ENCODE results near the gene PROC. TPM values are rescaled to one million over a fixed set of nuclear protein-coding genes. Genes with fewer than 3 reads are reported as not detected.
A peak's percentile ranks its signal among the peaks of the same experiment; 100 is the strongest.

PROC gene
- polyA plus RNA-seq, 1 experiment, result not detected

- no peak for DNase-seq (ENCODE audit: low read depth, low spot score)
- POLR2A ChIA-PET, result interaction anchor here (0.6 kb wide), 1 partner anchor 9 kb away, joined by 4 read pairs; no protein-coding TSS in a partner anchor
- Histone ChIP-seq H3K4me3 (ENCODE audit: low read depth, low read length) (no peak overlapping the region), H3K27ac (ENCODE audit: low read depth, low read length) (no peak overlapping the region), H3K9me3 (ENCODE audit: control insufficient read depth, insufficient read depth, low read length) (no peaks in the 10 kb centered on the region; the same call in 1 of the 2 replicates), H3K27me3 (ENCODE audit: control insufficient read depth, insufficient read depth, low read length) (no peaks in the 10 kb centered on the region)
- no peak for TF ChIP-seq CTCF (IDR thresholded peaks at IDR 0.05; ENCODE audit: low read depth, low read length)
- CTCF ChIA-PET, result no interaction called here
Observed at GRCh38 chr2:127405255-127405610, 13.0 kb upstream of the PROC start.

- CTCF ChIA-PET, result no interaction called here
- TF ChIP-seq CTCF (IDR thresholded peaks at IDR 0.05; ENCODE audit: low read depth, low read length), result no peak
- H3K27ac ChIP-seq (ENCODE audit: low read depth, low read length), result no peak overlapping the region
Observed at GRCh38 chr2:127406454-127406853, 11.8 kb upstream of the PROC start.

GRCh38 chr2:127407091-127407490, 11.1 kb upstream of the PROC start:
- no peak for DNase-seq (ENCODE audit: low read depth, low spot score)
- Histone ChIP-seq H3K27ac (ENCODE audit: low read depth, low read length) (no peak overlapping the region), H3K4me3 (ENCODE audit: low read depth, low read length) (no peak overlapping the region), H3K9me3 (ENCODE audit: control insufficient read depth, insufficient read depth, low read length) (no peaks in the 10 kb centered on the region; the same call in 1 of the 2 replicates), H3K27me3 (ENCODE audit: control insufficient read depth, insufficient read depth, low read length) (no peaks in the 10 kb centered on the region)
- ChIA-PET CTCF (no interaction called here), POLR2A (no interaction called here)
- TF ChIP-seq CTCF (IDR thresholded peaks at IDR 0.05; ENCODE audit: low read depth, low read length), result no peak

More at GRCh38 chr2:127406454-127406853, 11.8 kb upstream of the PROC start:
- Histone ChIP-seq H3K27me3 (ENCODE audit: control insufficient read depth, insufficient read depth, low read length) (no peaks in the 10 kb centered on the region), H3K9me3 (ENCODE audit: control insufficient read depth, insufficient read depth, low read length) (no peaks in the 10 kb centered on the region; the same call in 1 of the 2 replicates), H3K4me3 (ENCODE audit: low read depth, low read length) (no peak overlapping the region)
- no peak for DNase-seq (ENCODE audit: low read depth, low spot score)
- POLR2A ChIA-PET, result no interaction called here

GRCh38 chr2:127407661-127408003, 10.6 kb upstream of the PROC start:
- no peak for TF ChIP-seq CTCF (IDR thresholded peaks at IDR 0.05; ENCODE audit: low read depth, low read length)
- peak overlapping the region; percentile 7; the same call in 1 of the 2 replicates for H3K4me3 ChIP-seq (ENCODE audit: low read depth, low read length)
- DNase-seq (ENCODE audit: low read depth, low spot score), result no peak
- POLR2A ChIA-PET, result no interaction called here
- CTCF ChIA-PET, result no interaction called here
- no peak overlapping the region for H3K27ac ChIP-seq (ENCODE audit: low read depth, low read length)
- H3K9me3 ChIP-seq (ENCODE audit: control insufficient read depth, insufficient read depth, low read length), result no peaks in the 10 kb centered on the region; the same call in 1 of the 2 replicates
- H3K27me3 ChIP-seq (ENCODE audit: control insufficient read depth, insufficient read depth, low read length), result no peaks in the 10 kb centered on the region

GRCh38 chr2:127408004-127408806, 10.0 kb upstream of the PROC start:
- CTCF ChIA-PET, result no interaction called here
- POLR2A ChIA-PET, result interaction anchor here (0.6 kb wide), 1 partner anchor 326 kb away, joined by 3 read pairs; no protein-coding TSS in a partner anchor
- peak; percentile 58 for DNase-seq (ENCODE audit: low read depth, low spot score)
- H3K9me3 ChIP-seq (ENCODE audit: control insufficient read depth, insufficient read depth, low read length), result no peaks in the 10 kb centered on the region; the same call in 1 of the 2 replicates
- no peaks in the 10 kb centered on the region for H3K27me3 ChIP-seq (ENCODE audit: control insufficient read depth, insufficient read depth, low read length)
- peak overlapping the region; percentile 70 for H3K27ac ChIP-seq (ENCODE audit: low read depth, low read length)
- H3K4me3 ChIP-seq (ENCODE audit: low read depth, low read length), result peak overlapping the region; percentile 51
- TF ChIP-seq CTCF (IDR thresholded peaks at IDR 0.05; ENCODE audit: low read depth, low read length), result no peak

Measured in AG04450 (cell line).